ENCODE data around the gene ALPI.

GRCh38 chr2:232508251-232508650 is 52.3 kb downstream of the ALPI start:
- TF ChIP-seq CTCF (IDR thresholded peaks at IDR 0.05) = no peak
- no peak for TF ChIP-seq POLR2A (IDR thresholded peaks at IDR 0.05)
